Trophoblast cell (in vitro differentiated cells and primary cell): ENCODE data around the gene AMPH.
A peak's percentile ranks its signal among the peaks of the same experiment; 100 is the strongest.

Experiments used
- DNase-seq, 2 donors: peaks; one replicate each; pipeline ENCODE4 v3.0.0-alpha.2; 2016
- H2AFZ ChIP-seq: 2 replicates; pipeline ENCODE4 v1.6.1; 2013; ENCODE audit warnings: low read length, moderate library complexity, mild to moderate bottlenecking; ENCODE audit not compliant: insufficient read depth, poor library complexity
- H2AK5ac ChIP-seq: 2 replicates; pipeline ENCODE4 v1.6.1; 2013; ENCODE audit warnings: mild to moderate bottlenecking, low read length
- H2BK120ac ChIP-seq: 2 replicates; pipeline ENCODE4 v1.6.1; 2013; ENCODE audit warnings: low read length, mild to moderate bottlenecking, moderate library complexity; ENCODE audit not compliant: insufficient read depth, poor library complexity
- H2BK12ac ChIP-seq: 2 replicates; pipeline ENCODE4 v1.6.1; 2013; ENCODE audit warnings: mild to moderate bottlenecking, low read length, moderate library complexity
- H2BK5ac ChIP-seq: 2 replicates; pipeline ENCODE4 v1.6.1; 2013; ENCODE audit warnings: low read length, low read depth, moderate library complexity, mild to moderate bottlenecking; ENCODE audit not compliant: poor library complexity
- H3K14ac ChIP-seq: 2 replicates; pipeline ENCODE4 v1.6.1; 2013; ENCODE audit warnings: mild to moderate bottlenecking, low read length
- H3K18ac ChIP-seq: 2 replicates; pipeline ENCODE4 v1.6.1; 2013; ENCODE audit warnings: mild to moderate bottlenecking, low read length
- H3K23ac ChIP-seq: 2 replicates; pipeline ENCODE4 v1.6.1; 2013; ENCODE audit warnings: low read length
- H3K27ac ChIP-seq: 2 replicates; pipeline ENCODE4 v1.5.1; 2013; ENCODE audit warnings: low read depth, mild to moderate bottlenecking, inconsistent platforms, low read length, moderate library complexity
- H3K27me3 ChIP-seq: 2 replicates; pipeline ENCODE4 v1.6.1; 2013; ENCODE audit warnings: inconsistent platforms, mild to moderate bottlenecking, low read length, moderate library complexity; ENCODE audit not compliant: insufficient read depth
- H3K36me3 ChIP-seq, 2 experiments: 1 replicate in 1 of 2; 2 replicates in 1 of 2; pipeline ENCODE4 v1.6.1; 2013; ENCODE audit warnings: low read length in 2 of 2, mild to moderate bottlenecking in 2 of 2, moderate library complexity in 1 of 2; ENCODE audit not compliant: insufficient read depth in 2 of 2, control insufficient read depth in 1 of 2
- H3K4ac ChIP-seq: 2 replicates; pipeline ENCODE4 v1.6.1; 2013; ENCODE audit warnings: low read depth, mild to moderate bottlenecking, low read length, moderate library complexity
- H3K4me1 ChIP-seq, 2 experiments: 1 replicate in 1 of 2; 2 replicates in 1 of 2; pipeline ENCODE4 v1.6.1; 2013; ENCODE audit warnings: low read length in 2 of 2, mild to moderate bottlenecking in 2 of 2, moderate library complexity in 1 of 2; ENCODE audit not compliant: insufficient read depth in 2 of 2, control insufficient read depth in 1 of 2
- H3K4me2 ChIP-seq: 2 replicates; pipeline ENCODE4 v1.6.1; 2013; ENCODE audit warnings: inconsistent platforms, mild to moderate bottlenecking, low read length, moderate library complexity
- H3K4me3 ChIP-seq: 2 replicates; pipeline ENCODE4 v1.5.1; 2013; ENCODE audit warnings: mild to moderate bottlenecking, low read depth, low read length, inconsistent platforms
- H3K79me1 ChIP-seq: one replicate; pipeline ENCODE4 v1.6.1; 2013; ENCODE audit warnings: low read length
- H3K79me2 ChIP-seq: 2 replicates; pipeline ENCODE4 v1.6.1; 2013; ENCODE audit warnings: low read length, mild to moderate bottlenecking; ENCODE audit not compliant: control insufficient read depth, insufficient read depth, poor library complexity
- H3K9ac ChIP-seq: 2 replicates; pipeline ENCODE4 v1.6.1; 2013; ENCODE audit warnings: mild to moderate bottlenecking, low read length
- H3K9me3 ChIP-seq: 2 replicates; pipeline ENCODE4 v1.6.1; 2013; ENCODE audit warnings: low read depth, mild to moderate bottlenecking, control low read depth, inconsistent platforms, low read length; ENCODE audit not compliant: insufficient read depth
- H4K12ac ChIP-seq: 2 replicates; pipeline ENCODE4 v1.6.1; 2013; ENCODE audit warnings: low read depth, mild to moderate bottlenecking, low read length, moderate library complexity
- H4K8ac ChIP-seq: 2 replicates; pipeline ENCODE4 v1.6.1; 2013; ENCODE audit warnings: low read depth, mild to moderate bottlenecking, low read length, moderate library complexity
- H4K91ac ChIP-seq: one replicate; pipeline ENCODE4 v1.6.1; 2013; ENCODE audit warnings: low read depth, mild to moderate bottlenecking, low read length, moderate library complexity
- WGBS: extraction: QIAGEN DNeasy Blood & Tissue Kit; methylation state at CpG from one replicate; pipeline ENCODE4 v1.1.7; 2013; ENCODE audit warnings: missing lambda C conversion rate; ENCODE audit not compliant: insufficient read length, insufficient coverage; ENCODE audit errors: extremely low coverage; 5-methylcytosine and 5-hydroxymethylcytosine counted together

The AMPH gene

DNA sequence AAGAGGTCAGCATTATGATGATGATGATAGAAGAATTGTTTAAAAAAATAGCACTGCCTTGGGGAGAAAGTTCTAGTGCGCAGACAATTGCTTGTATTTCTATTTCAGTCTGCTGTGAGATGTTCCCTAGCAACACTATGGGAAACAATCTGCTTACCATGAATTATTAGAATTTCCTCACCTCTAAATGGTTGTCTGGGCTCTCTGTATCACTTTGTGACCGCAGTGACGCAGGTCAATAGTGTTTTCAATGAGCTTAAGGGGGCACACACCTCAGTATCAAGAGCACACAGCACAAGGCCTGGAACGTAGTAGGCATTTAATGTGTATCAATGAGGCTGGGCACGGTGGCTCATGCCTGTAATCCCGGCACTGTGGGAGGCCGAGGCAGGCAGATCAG is 258.9 kb downstream of the AMPH start:
- Histone ChIP-seq H3K18ac (no peak overlapping the region), H2BK5ac (no peak overlapping the region), H3K36me3 (no peaks in the 10 kb centered on the region), H4K8ac (no peak overlapping the region), H4K12ac (no peak overlapping the region), H3K14ac (no peak overlapping the region), H3K4me1 (peaks cover 0 to 1% of the 10 kb centered on the region in 2 experiments), H3K9me3 (no peaks in the 10 kb centered on the region), H4K91ac (no peak overlapping the region), H3K4me2 (no peak overlapping the region), H3K79me2 (no peaks in the 10 kb centered on the region), H3K4ac (no peak overlapping the region), H2BK120ac (no peak overlapping the region), H3K79me1 (no peaks in the 10 kb centered on the region), H2BK12ac (no peak overlapping the region), H2AFZ (no peak overlapping the region), H2AK5ac (no peak overlapping the region), H3K27me3 (no peaks in the 10 kb centered on the region), H3K23ac (no peak overlapping the region), H3K4me3 (no peak overlapping the region), H3K27ac (no peak overlapping the region), H3K9ac (no peak overlapping the region)
- DNase-seq = no peak
- no CpG with 5 or more reads among the region's 7 CpGs for WGBS

DNA sequence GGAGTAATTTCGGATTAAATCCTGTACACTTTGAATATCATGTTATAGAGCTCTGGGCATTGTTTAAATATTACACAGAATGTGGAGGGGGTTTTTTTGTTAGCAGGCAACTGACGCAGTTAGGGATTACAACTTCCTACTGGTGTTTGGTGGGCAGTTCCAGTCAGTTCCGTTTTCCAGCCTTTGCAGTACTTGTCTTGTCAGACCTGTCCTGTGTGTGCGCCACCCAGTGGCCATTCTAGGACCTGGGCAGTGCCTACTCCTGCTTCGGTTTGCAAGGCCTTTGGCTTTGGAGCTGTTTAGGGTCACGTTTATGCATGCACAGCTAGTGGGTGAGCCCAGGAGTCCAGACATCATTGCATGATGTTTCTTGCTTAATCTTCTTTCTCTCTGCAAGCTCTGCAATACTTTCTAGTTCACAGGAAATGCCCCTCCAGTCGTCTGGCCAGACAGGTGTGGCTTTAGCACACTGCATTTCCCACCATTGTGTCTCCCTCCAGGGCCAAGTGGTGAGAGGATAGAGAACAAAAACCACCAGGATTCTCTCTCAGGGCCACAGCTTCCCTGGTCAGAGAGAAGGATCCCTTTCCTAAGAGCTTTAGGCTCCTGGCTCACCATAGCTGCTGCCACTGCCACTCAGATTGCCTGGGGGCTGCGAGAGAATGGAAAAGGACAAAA is 261.2 kb downstream of the AMPH start:
- H3K4me3 ChIP-seq = no peak overlapping the region
- no peak overlapping the region for H2BK5ac ChIP-seq
- no peak overlapping the region for H4K8ac ChIP-seq
- H3K14ac ChIP-seq = no peak overlapping the region
- H4K12ac ChIP-seq = no peak overlapping the region
- H3K27me3 ChIP-seq = no peaks in the 10 kb centered on the region
- H3K36me3 ChIP-seq = no peaks in the 10 kb centered on the region
- no peak overlapping the region for H3K23ac ChIP-seq
- no peak overlapping the region for H2BK120ac ChIP-seq
- no peaks in the 10 kb centered on the region for H3K79me1 ChIP-seq
- H3K79me2 ChIP-seq = no peaks in the 10 kb centered on the region
- WGBS = no CpG with 5 or more reads among the region's 8 CpGs
- H3K9ac ChIP-seq = no peak overlapping the region
- no peak overlapping the region for H3K18ac ChIP-seq
- no peak overlapping the region for H3K27ac ChIP-seq
- no peaks in the 10 kb centered on the region for H3K9me3 ChIP-seq
- H4K91ac ChIP-seq = no peak overlapping the region
- no peak overlapping the region for H2BK12ac ChIP-seq
- H2AK5ac ChIP-seq = no peak overlapping the region
- no peak overlapping the region for H2AFZ ChIP-seq
- DNase-seq = peak; percentile 75 to 91
- H3K4me1 ChIP-seq = peaks cover 0 to 1% of the 10 kb centered on the region in 2 experiments
- H3K4ac ChIP-seq = no peak overlapping the region
- H3K4me2 ChIP-seq = no peak overlapping the region

DNA sequence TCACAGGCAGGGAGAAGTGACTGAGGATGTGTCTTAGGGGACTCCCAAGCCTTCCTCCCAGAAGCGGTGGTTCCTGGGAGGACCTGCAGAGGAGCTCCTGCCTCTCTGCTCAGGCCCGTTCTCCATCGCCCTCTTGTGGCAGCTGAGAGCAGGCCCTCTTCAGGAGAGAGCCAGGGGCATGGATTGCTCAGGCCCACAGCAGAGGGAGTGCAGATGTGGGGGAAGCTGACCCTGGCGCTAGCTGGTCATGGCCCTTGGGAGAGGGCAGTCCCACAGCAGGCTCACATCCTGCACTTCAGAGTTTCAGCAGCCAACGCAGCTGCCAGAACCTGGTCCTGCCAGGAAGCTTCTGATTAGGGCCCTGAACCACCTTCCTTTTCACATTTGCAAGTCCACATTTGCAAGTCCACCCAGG is 263.0 kb downstream of the AMPH start:
- H4K91ac ChIP-seq = no peak overlapping the region
- H3K4me1 ChIP-seq = peaks cover 0 to 1% of the 10 kb centered on the region in 2 experiments
- no peak overlapping the region for H4K12ac ChIP-seq
- no peaks in the 10 kb centered on the region for H3K9me3 ChIP-seq
- H3K23ac ChIP-seq = no peak overlapping the region
- DNase-seq = peak; percentile 75 to 85
- H2AK5ac ChIP-seq = no peak overlapping the region
- H3K9ac ChIP-seq = no peak overlapping the region
- no peak overlapping the region for H3K27ac ChIP-seq
- H2BK120ac ChIP-seq = no peak overlapping the region
- no peaks in the 10 kb centered on the region for H3K27me3 ChIP-seq
- H3K79me2 ChIP-seq = no peaks in the 10 kb centered on the region
- H2AFZ ChIP-seq = no peak overlapping the region
- H3K14ac ChIP-seq = no peak overlapping the region
- no peak overlapping the region for H4K8ac ChIP-seq
- no peak overlapping the region for H2BK12ac ChIP-seq
- H3K4me2 ChIP-seq = no peak overlapping the region
- H2BK5ac ChIP-seq = no peak overlapping the region
- no peak overlapping the region for H3K18ac ChIP-seq
- no peaks in the 10 kb centered on the region for H3K79me1 ChIP-seq
- no peak overlapping the region for H3K4me3 ChIP-seq
- H3K4ac ChIP-seq = no peak overlapping the region
- no peaks in the 10 kb centered on the region for H3K36me3 ChIP-seq
- WGBS = no CpG with 5 or more reads among the region's 5 CpGs

DNA sequence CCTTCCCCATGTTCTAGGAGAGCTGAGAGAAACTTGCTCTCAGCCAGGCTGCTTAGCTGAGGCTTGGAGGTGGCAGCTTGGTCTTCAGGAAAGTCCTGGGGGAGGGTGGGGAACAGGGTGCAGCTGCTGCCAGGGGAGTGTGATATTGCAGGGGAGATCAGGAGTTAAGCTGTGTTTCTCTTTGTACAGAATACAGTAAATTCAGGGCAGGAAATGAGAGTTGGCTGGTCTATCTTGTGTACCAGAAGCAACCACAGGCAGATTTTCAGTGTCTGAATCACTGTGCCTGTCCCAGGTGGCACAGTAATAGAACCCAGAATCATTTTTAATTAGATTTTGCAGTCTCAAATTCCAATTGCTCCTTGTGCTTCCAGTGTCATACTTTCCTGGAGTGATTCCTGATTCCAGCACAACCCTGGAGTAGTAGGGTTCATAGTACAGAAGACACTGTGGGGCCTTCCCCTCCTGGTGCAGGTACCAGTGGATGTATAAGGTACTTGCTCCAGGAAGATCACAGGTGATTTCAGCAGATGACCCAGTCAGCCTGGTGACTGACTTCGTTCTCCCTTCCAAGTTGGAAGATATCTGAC is 263.8 kb downstream of the AMPH start:
- no peak overlapping the region for H2AK5ac ChIP-seq

More for the DNA sequence above, 263.8 kb downstream of the AMPH start:
- H3K79me2 ChIP-seq = no peaks in the 10 kb centered on the region
- no peak overlapping the region for H2BK5ac ChIP-seq
- no peak overlapping the region for H4K12ac ChIP-seq
- H3K79me1 ChIP-seq = no peaks in the 10 kb centered on the region
- H3K9ac ChIP-seq = no peak overlapping the region
- no peak overlapping the region for H3K4me3 ChIP-seq
- no CpG with 5 or more reads among the region's 1 CpG for whole genome bisulfite sequencing
- no peak overlapping the region for H2AFZ ChIP-seq
- no peak overlapping the region for H3K27ac ChIP-seq
- H3K14ac ChIP-seq = no peak overlapping the region
- no peak overlapping the region for H2BK120ac ChIP-seq
- no peak overlapping the region for H3K23ac ChIP-seq
- peaks cover 0 to 1% of the 10 kb centered on the region in 2 experiments for H3K4me1 ChIP-seq
- H4K8ac ChIP-seq = no peak overlapping the region
- no peak overlapping the region for H3K4ac ChIP-seq
- no peak overlapping the region for H2BK12ac ChIP-seq
- H4K91ac ChIP-seq = no peak overlapping the region
- no peaks in the 10 kb centered on the region for H3K9me3 ChIP-seq
- no peaks in the 10 kb centered on the region for H3K27me3 ChIP-seq
- no peak overlapping the region for H3K18ac ChIP-seq
- no peak for DNase-seq
- H3K36me3 ChIP-seq = no peaks in the 10 kb centered on the region
- H3K4me2 ChIP-seq = no peak overlapping the region
